GM12874 (cell line): ENCODE measurements around the gene PPM1M.
A peak's percentile ranks its signal among the peaks of the same experiment; 100 is the strongest.

Experiments used
- CTCF ChIP-seq: IDR thresholded peaks from 2 replicates; pipeline ENCODE4 v1.5.1; 2011; ENCODE audit warnings: low read depth, mild to moderate bottlenecking, control low read depth, low read length, moderate library complexity; ENCODE audit not compliant: insufficient read depth

The PPM1M gene

GRCh38 chr3:52245322-52246263, at the start of gene PPM1M:
PPM1M (plus strand) TSS chr3:52245759; CDS start chr3:52245825, 66 bp downstream.
- no peak for TF ChIP-seq CTCF

GRCh38 chr3:52195823-52196331, 49.7 kb upstream of the PPM1M start:
- no peak for TF ChIP-seq CTCF

- no peak for TF ChIP-seq CTCF
Measured at GRCh38 chr3:52196977-52197376, 48.6 kb upstream of the PPM1M start.

- no peak for TF ChIP-seq CTCF
Measured at GRCh38 chr3:52197499-52197841, 48.1 kb upstream of the PPM1M start.

GRCh38 chr3:52197842-52198625, 47.5 kb upstream of the PPM1M start, which contains the start of gene ALAS1:
ALAS1 (plus strand) TSS chr3:52198160; CDS start chr3:52199242, 1,082 bp downstream.
- TF ChIP-seq CTCF, result 0 out of 2 replicates have a peak, but pooled peaks have one; percentile 7

- TF ChIP-seq CTCF, result no peak
Measured at GRCh38 chr3:52198643-52199608, 46.6 kb upstream of the PPM1M start.
